HT-29 (cell line): ENCODE results near the gene FZD8. TPM values are rescaled to one million over a fixed set of nuclear protein-coding genes. Genes with fewer than 3 reads are reported as not detected.

Source experiments
- DNase-seq: peaks from one replicate; pipeline ENCODE4 v3.0.0-alpha.2; 2015; ENCODE audit warnings: low spot score
- total RNA-seq: library from RNA; depleted of rRNA; stranded (reverse); fragments of >200 nt; shearing (Covaris generic); gene quantifications from 2 replicates; pipeline ENCODE4 v1.2.3, GENCODE V29; 2014; rRNA removed

Gene FZD8
- total RNA-seq, 1 experiment from 2014 or later: 0.99 TPM

- no peak for DNase-seq
Observed at GRCh38 chr10:35606430-35606829, 35.7 kb downstream of the FZD8 start.

- no peak for DNase-seq
Observed at GRCh38 chr10:35605191-35605590, 36.9 kb downstream of the FZD8 start, which contains the start of gene GJD4. GJD4 (plus strand) TSS chr10:35605341; CDS start chr10:35605568, 227 bp downstream.

GRCh38 chr10:35600193-35600592 is 41.9 kb downstream of the FZD8 start:
- no peak for DNase-seq

- peak; percentile 28 for DNase-seq
Observed at GRCh38 chr10:35598379-35598778, 43.7 kb downstream of the FZD8 start.

- DNase-seq: no peak
Observed at GRCh38 chr10:35595106-35595505, 47.0 kb downstream of the FZD8 start.

- no peak for DNase-seq
Observed at GRCh38 chr10:35594115-35595079, 47.7 kb downstream of the FZD8 start.

GRCh38 chr10:35592441-35592840 is 49.7 kb downstream of the FZD8 start:
- no peak for DNase-seq

GRCh38 chr10:35588836-35589235 is 53.3 kb downstream of the FZD8 start:
- DNase-seq: no peak

Other genes starting within 250 kb of the FZD8 start
- not detected in 2 replicates for gene GJD4, start 37.0 kb downstream of the FZD8 start, total RNA-seq